ENCODE data around the gene CHST8. TPM values are rescaled to one million over a fixed set of nuclear protein-coding genes. Genes with fewer than 3 reads are reported as not detected.

Gene CHST8
- total and polyA plus RNA-seq, 2 of the 13 experiments (the other 11 are each of a cell fraction or from before 2014, with no cell fraction given) = not detected

DNA sequence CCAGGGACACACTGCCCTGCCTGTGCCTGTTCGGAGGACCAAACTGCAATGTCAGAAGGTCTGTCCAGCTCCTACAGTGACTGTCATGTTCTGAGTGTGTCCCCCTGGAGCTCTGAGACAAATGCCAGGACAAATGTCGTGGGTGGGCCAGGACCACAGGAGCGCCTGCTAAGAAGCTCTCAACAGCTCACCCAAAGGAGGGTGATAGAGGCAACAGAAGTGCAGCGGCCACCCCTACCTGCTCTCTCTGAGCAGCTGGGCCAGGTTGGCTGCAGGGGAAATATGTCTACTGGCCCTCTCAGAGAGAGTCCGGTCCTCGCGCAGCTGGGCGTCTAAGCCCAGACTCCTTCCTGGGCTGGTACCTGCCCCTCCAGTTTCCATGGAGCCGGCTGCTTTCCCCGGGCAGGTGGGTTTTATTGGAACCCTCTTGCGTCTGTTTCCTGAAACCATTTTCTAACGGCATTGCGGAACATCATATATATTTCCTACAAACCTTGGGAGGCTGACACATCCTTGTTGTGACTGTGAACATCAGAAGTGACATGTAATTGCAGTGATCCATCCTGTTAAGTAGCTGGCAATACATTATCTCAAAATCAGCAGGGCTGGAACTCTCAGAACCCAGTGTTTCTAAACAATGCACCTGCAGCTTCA is 78.1 kb downstream of the CHST8 start (continued):
- TF ChIP-seq GPN1 (CRISPR knock-in tag; IDR thresholded peaks at IDR 0.05; ENCODE audit: borderline replicate concordance) = no peak
- TF ChIP-seq, protein P1, sequence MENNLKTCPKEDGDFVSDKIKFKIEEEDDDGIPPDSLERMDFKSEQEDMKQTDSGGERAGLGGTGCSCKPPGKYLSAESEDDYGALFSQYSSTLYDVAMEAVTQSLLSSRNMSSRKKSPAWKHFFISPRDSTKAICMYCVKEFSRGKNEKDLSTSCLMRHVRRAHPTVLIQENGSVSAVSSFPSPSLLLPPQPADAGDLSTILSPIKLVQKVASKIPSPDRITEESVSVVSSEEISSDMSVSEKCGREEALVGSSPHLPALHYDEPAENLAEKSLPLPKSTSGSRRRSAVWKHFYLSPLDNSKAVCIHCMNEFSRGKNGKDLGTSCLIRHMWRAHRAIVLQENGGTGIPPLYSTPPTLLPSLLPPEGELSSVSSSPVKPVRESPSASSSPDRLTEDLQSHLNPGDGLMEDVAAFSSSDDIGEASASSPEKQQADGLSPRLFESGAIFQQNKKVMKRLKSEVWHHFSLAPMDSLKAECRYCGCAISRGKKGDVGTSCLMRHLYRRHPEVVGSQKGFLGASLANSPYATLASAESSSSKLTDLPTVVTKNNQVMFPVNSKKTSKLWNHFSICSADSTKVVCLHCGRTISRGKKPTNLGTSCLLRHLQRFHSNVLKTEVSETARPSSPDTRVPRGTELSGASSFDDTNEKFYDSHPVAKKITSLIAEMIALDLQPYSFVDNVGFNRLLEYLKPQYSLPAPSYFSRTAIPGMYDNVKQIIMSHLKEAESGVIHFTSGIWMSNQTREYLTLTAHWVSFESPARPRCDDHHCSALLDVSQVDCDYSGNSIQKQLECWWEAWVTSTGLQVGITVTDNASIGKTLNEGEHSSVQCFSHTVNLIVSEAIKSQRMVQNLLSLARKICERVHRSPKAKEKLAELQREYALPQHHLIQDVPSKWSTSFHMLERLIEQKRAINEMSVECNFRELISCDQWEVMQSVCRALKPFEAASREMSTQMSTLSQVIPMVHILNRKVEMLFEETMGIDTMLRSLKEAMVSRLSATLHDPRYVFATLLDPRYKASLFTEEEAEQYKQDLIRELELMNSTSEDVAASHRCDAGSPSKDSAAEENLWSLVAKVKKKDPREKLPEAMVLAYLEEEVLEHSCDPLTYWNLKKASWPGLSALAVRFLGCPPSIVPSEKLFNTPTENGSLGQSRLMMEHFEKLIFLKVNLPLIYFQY (CRISPR knock-in tag; IDR thresholded peaks at IDR 0.05; ENCODE audit: borderline replicate concordance) = no peak

- intact Hi-C loops (cut with micrococcal nuclease; ENCODE audit: unreplicated experiment) = no loop called here
- Histone ChIP-seq H3K4me2 (ENCODE audit: low read depth, low read length) (no peak overlapping the region), H3K36me3 (replicated peaks in 1 of 2; ENCODE audit: control insufficient read depth in 1 of 2, insufficient read depth in 2 of 2, low read length in 2 of 2) (no peaks in the 10 kb centered on the region), H3K79me2 (ENCODE audit: insufficient read depth, low read length) (no peaks in the 10 kb centered on the region), H3K4me1 (ENCODE audit: insufficient read depth, low read length) (no peaks in the 10 kb centered on the region), H3K9ac (ENCODE audit: insufficient read depth, low read depth, low read length) (no peak overlapping the region), H3K27ac (ENCODE audit: extremely low read length, insufficient read depth, low read length) (no peak overlapping the region), H3K27me3 (ENCODE audit: control insufficient read depth in 1 of 2, insufficient read depth in 2 of 2, low read length in 2 of 2) (peaks cover 1 to 40% of the 10 kb centered on the region in 2 experiments; a peak in 3 of 5 replicates), H3K4me3 (replicated peaks in 1 of 3; ENCODE audit: insufficient read depth in 1 of 3, low read depth in 2 of 3, low read length in 3 of 3) (no peak overlapping the region), H3K9me3 (ENCODE audit: low read length) (no peaks in the 10 kb centered on the region), H4K20me1 (ENCODE audit: insufficient read depth, low read length) (no peaks in the 10 kb centered on the region), H2AFZ (ENCODE audit: low read length) (no peak overlapping the region)
- ChIA-PET CTCF (ENCODE audit: low intra/inter-chr PET ratio, low total read pairs) (no interaction called here), POLR2A (no interaction called here)
- FAIRE-seq (no peak), DNase-seq (ENCODE audit: low spot score) (no peak), ATAC-seq (no peak)
- no TSS peak for BruUV-seq (replicated peaks)
- TF ChIP-seq ZNF598 (CRISPR knock-in tag; IDR thresholded peaks at IDR 0.05; ENCODE audit: borderline replicate concordance) = no peak
- no peak for TF ChIP-seq RAD51 (IDR thresholded peaks at IDR 0.05; ENCODE audit: borderline replicate concordance)
- no peak for TF ChIP-seq CHD2 (IDR thresholded peaks at IDR 0.05; ENCODE audit: low read depth, low read length)
- TF ChIP-seq, protein P2, sequence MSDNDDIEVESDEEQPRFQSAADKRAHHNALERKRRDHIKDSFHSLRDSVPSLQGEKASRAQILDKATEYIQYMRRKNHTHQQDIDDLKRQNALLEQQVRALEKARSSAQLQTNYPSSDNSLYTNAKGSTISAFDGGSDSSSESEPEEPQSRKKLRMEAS (IDR thresholded peaks at IDR 0.05) = no peak
- no peak for TF ChIP-seq ZNF652 (CRISPR knock-in tag; IDR thresholded peaks at IDR 0.05; ENCODE audit: borderline replicate concordance, low read depth)
- TF ChIP-seq ZBTB34 (CRISPR knock-in tag; IDR thresholded peaks at IDR 0.05) = no peak
- no peak for TF ChIP-seq ATF2 (CRISPR knock-in tag; IDR thresholded peaks at IDR 0.05)
- no peak for TF ChIP-seq SOX6 (IDR thresholded peaks at IDR 0.05)
- TF ChIP-seq SOX6 (CRISPR knock-in tag; IDR thresholded peaks at IDR 0.05) = no peak
- TF ChIP-seq ZFP36L1 (CRISPR knock-in tag; IDR thresholded peaks at IDR 0.05) = no peak
- no peak for TF ChIP-seq IKZF4 (CRISPR knock-in tag; IDR thresholded peaks at IDR 0.05; ENCODE audit: borderline replicate concordance, low read depth, not compliant biosample characterization)
- 11% methylated on average over 7 of the region's 8 CpGs for WGBS (ENCODE audit: low lambda C conversion rate)
- in situ Hi-C loops (cut with HindIII; ENCODE audit: extremely low pct_ligation_motif_present, low pct_unique_long_range_greater_than_20kb) = no loop called here
These were observed 78.8 kb downstream of the CHST8 start for GRCh38 chr19:33700408-33701013.

All from HepG2 (cell line).